ENCODE measurements around the gene KRTAP5-6.

- TF ChIP-seq POLR2A (IDR thresholded peaks at IDR 0.05) (no peak), POLR2AphosphoS5 (IDR thresholded peaks at IDR 0.05) (no peak), CTCF (IDR thresholded peaks at IDR 0.05) (no peak), EP300 (IDR thresholded peaks at IDR 0.05; ENCODE audit: low read depth) (no peak)
These were observed 47.3 kb downstream of the KRTAP5-6 start for GRCh38 chr11:1744137-1744886.
